WTC11 (cell line): ENCODE data around the gene RNF212B. TPM values are rescaled to one million over a fixed set of nuclear protein-coding genes. Genes with fewer than 3 reads are reported as not detected.
"Not testable (repeated sequence)": the region's sequence is repeated elsewhere in the genome, so short reads cannot be mapped to it uniquely, and the experiment has no call there.

ENCODE experiments used
- ATAC-seq: fragments of 200-7000 bp; cut with Tn5 transposase; 2 replicates; pipeline ENCODE4 v1.10.0; 2021; ENCODE audit warnings: mild to moderate bottlenecking, moderate library complexity
- CTCF ChIA-PET: fragments of 300-600 bp; sonication (Branson Sonifier 250); formaldehyde crosslinking; loops from one replicate; lab custom pipeline; 2021; ENCODE audit warnings: antibody characterized with exemption; lab: Charles Lee
- POLR2A ChIA-PET: fragments of 350-600 bp; sonication (Branson Sonifier 250); formaldehyde crosslinking; loops from one replicate; lab custom pipeline; 2021; ENCODE audit warnings: antibody characterized with exemption; lab: Charles Lee
- DNase-seq: peaks from one replicate; pipeline ENCODE4 v3.0.0; 2021; ENCODE audit warnings: low spot score
- H3K27ac Mint-ChIP-seq: 2 replicates; pipeline ENCODE4 v1.8.0; 2021; ENCODE audit warnings: mixed read lengths
- H3K27me3 Mint-ChIP-seq: 2 replicates; pipeline ENCODE4 v1.8.0; 2021; ENCODE audit warnings: low read depth, mild to moderate bottlenecking, moderate library complexity, mixed read lengths
- H3K36me3 Mint-ChIP-seq: 2 replicates; pipeline ENCODE4 v1.8.0; 2021; ENCODE audit warnings: mixed read lengths
- H3K4me1 Mint-ChIP-seq: 2 replicates; pipeline ENCODE4 v1.8.0; 2022; ENCODE audit warnings: mixed read lengths
- H3K4me3 Mint-ChIP-seq: 2 replicates; pipeline ENCODE4 v1.8.0; 2021; ENCODE audit warnings: mild to moderate bottlenecking, moderate library complexity, mixed read lengths
- H3K9me3 Mint-ChIP-seq: 2 replicates; pipeline ENCODE4 v1.8.0; 2021; ENCODE audit warnings: mixed read lengths
- CREB1 ChIP-seq: sonication (generic); formaldehyde crosslinking; IDR thresholded peaks from 2 replicates; pipeline ENCODE4 v1.8.0; 2023; ENCODE audit warnings: mild to moderate bottlenecking, missing genetic modification reagents
- ETV6 ChIP-seq: sonication (generic); formaldehyde crosslinking; IDR thresholded peaks from 2 replicates; pipeline ENCODE4 v1.8.1; 2022; ENCODE audit warnings: mild to moderate bottlenecking, missing genetic modification reagents
- KAT7 ChIP-seq: sonication (generic); formaldehyde crosslinking; IDR thresholded peaks from 2 replicates; pipeline ENCODE4 v1.8.1; 2023; ENCODE audit warnings: missing genetic modification reagents, mild to moderate bottlenecking, borderline replicate concordance
- MXD4 ChIP-seq: fragments of 250-450 bp; sonication (Bioruptor Pico); IDR thresholded peaks from 2 replicates; pipeline ENCODE4 v1.8.0; 2021; ENCODE audit warnings: mild to moderate bottlenecking, moderate library complexity, borderline replicate concordance
- NFATC4 ChIP-seq: fragments of 250-450 bp; sonication (Bioruptor Pico); IDR thresholded peaks from 2 replicates; pipeline ENCODE4 v1.9.0; 2021; ENCODE audit warnings: mild to moderate bottlenecking
- NR3C1 ChIP-seq: sonication (generic); formaldehyde crosslinking; conservative IDR thresholded peaks from 2 replicates; pipeline ENCODE4 v1.8.1; 2023; ENCODE audit warnings: low read depth, mild to moderate bottlenecking, missing genetic modification reagents
- PRRX2 ChIP-seq: fragments of 250-450 bp; sonication (Bioruptor Pico); IDR thresholded peaks from 2 replicates; pipeline ENCODE4 v1.8.0; 2021; ENCODE audit warnings: mild to moderate bottlenecking
- RORB ChIP-seq: fragments of 250-450 bp; sonication (Bioruptor Pico); IDR thresholded peaks from 2 replicates; pipeline ENCODE4 v1.9.0; 2021; ENCODE audit warnings: mild to moderate bottlenecking
- SMAD3 ChIP-seq: sonication (generic); formaldehyde crosslinking; IDR thresholded peaks from 2 replicates; pipeline ENCODE4 v1.8.0; 2022; ENCODE audit warnings: missing genetic modification reagents, mild to moderate bottlenecking, borderline replicate concordance
- SP1 ChIP-seq: sonication (generic); formaldehyde crosslinking; conservative IDR thresholded peaks from 2 replicates; pipeline ENCODE4 v1.8.1; 2022; ENCODE audit warnings: missing genetic modification reagents
- TCF7 ChIP-seq: sonication (generic); formaldehyde crosslinking; IDR thresholded peaks from 2 replicates; pipeline ENCODE4 v1.8.0; 2022; ENCODE audit warnings: mild to moderate bottlenecking, low read depth, missing genetic modification reagents, moderate library complexity
- ZBTB21 ChIP-seq: sonication (generic); formaldehyde crosslinking; IDR thresholded peaks from 2 replicates; pipeline ENCODE4 v1.8.1; 2023; ENCODE audit warnings: mild to moderate bottlenecking, missing genetic modification reagents, borderline replicate concordance
- ZNF121 ChIP-seq: sonication (generic); formaldehyde crosslinking; IDR thresholded peaks from 2 replicates; pipeline ENCODE4 v1.8.0; 2023; ENCODE audit warnings: missing genetic modification reagents
- ZNF219 ChIP-seq: sonication (generic); formaldehyde crosslinking; IDR thresholded peaks from 2 replicates; pipeline ENCODE4 v1.8.0; 2023; ENCODE audit warnings: missing genetic modification reagents, mild to moderate bottlenecking, borderline replicate concordance
- ZNF396 ChIP-seq: fragments of 250-450 bp; sonication (Bioruptor Pico); IDR thresholded peaks from 2 replicates; pipeline ENCODE4 v1.8.0; 2021; ENCODE audit warnings: mild to moderate bottlenecking, moderate library complexity, borderline replicate concordance
- total RNA-seq: library from RNA; stranded (reverse); gene quantifications from 3 replicates; pipeline ENCODE4 v1.2.3, GENCODE V29; 2021
- TF ChIP-seq, protein P1 (sequence below): sonication (generic); formaldehyde crosslinking; IDR thresholded peaks from 2 replicates; pipeline ENCODE4 v1.8.0; 2022; ENCODE audit warnings: missing genetic modification reagents
- TF ChIP-seq, protein P2 (sequence below): fragments of 200-600 bp; IDR thresholded peaks from 2 replicates; pipeline ENCODE4 v1.8.0; 2022; ENCODE audit warnings: antibody characterized with exemption
- TF ChIP-seq, protein P3 (sequence below): sonication (generic); formaldehyde crosslinking; IDR thresholded peaks from 2 replicates; pipeline ENCODE4 v1.8.1; 2022; ENCODE audit warnings: missing genetic modification reagents, borderline replicate concordance
- TF ChIP-seq, protein P4 (sequence below): sonication (generic); formaldehyde crosslinking; IDR thresholded peaks from 2 replicates; pipeline ENCODE4 v1.8.1; 2023; ENCODE audit warnings: mild to moderate bottlenecking, missing genetic modification reagents, moderate library complexity
- TF ChIP-seq, protein P5 (sequence below): sonication (generic); formaldehyde crosslinking; IDR thresholded peaks from 2 replicates; pipeline ENCODE4 v1.8.0; 2023; ENCODE audit warnings: missing genetic modification reagents
- TF ChIP-seq, protein P6 (sequence below): sonication (generic); formaldehyde crosslinking; conservative IDR thresholded peaks from 2 replicates; pipeline ENCODE4 v1.8.1; 2022; ENCODE audit warnings: mild to moderate bottlenecking, missing genetic modification reagents

The RNF212B gene
- total RNA-seq, 1 experiment from 2014 or later = 0.46 TPM

DNA sequence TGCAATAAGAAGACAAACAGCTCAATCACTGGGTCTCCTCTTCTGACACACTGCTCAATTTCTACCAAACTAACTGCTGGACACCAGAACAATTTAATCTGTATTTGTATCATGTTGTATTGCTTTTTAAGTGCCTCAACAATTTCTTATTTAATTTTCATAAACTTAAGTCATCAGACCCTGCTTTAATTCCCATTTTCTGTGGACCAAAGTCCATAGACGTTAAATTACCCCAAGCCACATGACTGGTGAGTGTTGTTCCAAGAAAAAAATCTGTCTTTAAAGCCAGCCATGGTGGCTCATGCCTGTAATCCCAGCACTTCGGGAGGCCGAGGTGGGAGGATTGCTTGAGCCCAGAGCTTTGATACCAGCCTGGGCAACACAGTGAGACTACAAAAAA, 39.5 kb downstream of the RNF212B start:
- DNase-seq = no peak
- Mint-ChIP-seq H3K27ac (no peak overlapping the region), H3K4me3 (no peak overlapping the region), H3K9me3 (no peaks in the 10 kb centered on the region), H3K36me3 (no peaks in the 10 kb centered on the region), H3K4me1 (peaks cover 19% of the 10 kb centered on the region), H3K27me3 (peaks cover 87% of the 10 kb centered on the region)
- TF ChIP-seq, protein P1, sequence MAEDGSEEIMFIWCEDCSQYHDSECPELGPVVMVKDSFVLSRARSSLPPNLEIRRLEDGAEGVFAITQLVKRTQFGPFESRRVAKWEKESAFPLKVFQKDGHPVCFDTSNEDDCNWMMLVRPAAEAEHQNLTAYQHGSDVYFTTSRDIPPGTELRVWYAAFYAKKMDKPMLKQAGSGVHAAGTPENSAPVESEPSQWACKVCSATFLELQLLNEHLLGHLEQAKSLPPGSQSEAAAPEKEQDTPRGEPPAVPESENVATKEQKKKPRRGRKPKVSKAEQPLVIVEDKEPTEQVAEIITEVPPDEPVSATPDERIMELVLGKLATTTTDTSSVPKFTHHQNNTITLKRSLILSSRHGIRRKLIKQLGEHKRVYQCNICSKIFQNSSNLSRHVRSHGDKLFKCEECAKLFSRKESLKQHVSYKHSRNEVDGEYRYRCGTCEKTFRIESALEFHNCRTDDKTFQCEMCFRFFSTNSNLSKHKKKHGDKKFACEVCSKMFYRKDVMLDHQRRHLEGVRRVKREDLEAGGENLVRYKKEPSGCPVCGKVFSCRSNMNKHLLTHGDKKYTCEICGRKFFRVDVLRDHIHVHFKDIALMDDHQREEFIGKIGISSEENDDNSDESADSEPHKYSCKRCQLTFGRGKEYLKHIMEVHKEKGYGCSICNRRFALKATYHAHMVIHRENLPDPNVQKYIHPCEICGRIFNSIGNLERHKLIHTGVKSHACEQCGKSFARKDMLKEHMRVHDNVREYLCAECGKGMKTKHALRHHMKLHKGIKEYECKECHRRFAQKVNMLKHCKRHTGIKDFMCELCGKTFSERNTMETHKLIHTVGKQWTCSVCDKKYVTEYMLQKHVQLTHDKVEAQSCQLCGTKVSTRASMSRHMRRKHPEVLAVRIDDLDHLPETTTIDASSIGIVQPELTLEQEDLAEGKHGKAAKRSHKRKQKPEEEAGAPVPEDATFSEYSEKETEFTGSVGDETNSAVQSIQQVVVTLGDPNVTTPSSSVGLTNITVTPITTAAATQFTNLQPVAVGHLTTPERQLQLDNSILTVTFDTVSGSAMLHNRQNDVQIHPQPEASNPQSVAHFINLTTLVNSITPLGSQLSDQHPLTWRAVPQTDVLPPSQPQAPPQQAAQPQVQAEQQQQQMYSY (CRISPR knock-in tag) = no peak
- TF ChIP-seq ZBTB21 (no peak), ZNF121 (CRISPR knock-in tag) (no peak), TCF7 (CRISPR knock-in tag) (no peak), CREB1 (CRISPR knock-in tag) (no peak), NFATC4 (no peak), KAT7 (CRISPR knock-in tag) (no peak), ETV6 (no peak), SMAD3 (CRISPR knock-in tag) (no peak)
- TF ChIP-seq, protein P2, sequence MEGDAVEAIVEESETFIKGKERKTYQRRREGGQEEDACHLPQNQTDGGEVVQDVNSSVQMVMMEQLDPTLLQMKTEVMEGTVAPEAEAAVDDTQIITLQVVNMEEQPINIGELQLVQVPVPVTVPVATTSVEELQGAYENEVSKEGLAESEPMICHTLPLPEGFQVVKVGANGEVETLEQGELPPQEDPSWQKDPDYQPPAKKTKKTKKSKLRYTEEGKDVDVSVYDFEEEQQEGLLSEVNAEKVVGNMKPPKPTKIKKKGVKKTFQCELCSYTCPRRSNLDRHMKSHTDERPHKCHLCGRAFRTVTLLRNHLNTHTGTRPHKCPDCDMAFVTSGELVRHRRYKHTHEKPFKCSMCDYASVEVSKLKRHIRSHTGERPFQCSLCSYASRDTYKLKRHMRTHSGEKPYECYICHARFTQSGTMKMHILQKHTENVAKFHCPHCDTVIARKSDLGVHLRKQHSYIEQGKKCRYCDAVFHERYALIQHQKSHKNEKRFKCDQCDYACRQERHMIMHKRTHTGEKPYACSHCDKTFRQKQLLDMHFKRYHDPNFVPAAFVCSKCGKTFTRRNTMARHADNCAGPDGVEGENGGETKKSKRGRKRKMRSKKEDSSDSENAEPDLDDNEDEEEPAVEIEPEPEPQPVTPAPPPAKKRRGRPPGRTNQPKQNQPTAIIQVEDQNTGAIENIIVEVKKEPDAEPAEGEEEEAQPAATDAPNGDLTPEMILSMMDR = no peak
- TF ChIP-seq, protein P3, sequence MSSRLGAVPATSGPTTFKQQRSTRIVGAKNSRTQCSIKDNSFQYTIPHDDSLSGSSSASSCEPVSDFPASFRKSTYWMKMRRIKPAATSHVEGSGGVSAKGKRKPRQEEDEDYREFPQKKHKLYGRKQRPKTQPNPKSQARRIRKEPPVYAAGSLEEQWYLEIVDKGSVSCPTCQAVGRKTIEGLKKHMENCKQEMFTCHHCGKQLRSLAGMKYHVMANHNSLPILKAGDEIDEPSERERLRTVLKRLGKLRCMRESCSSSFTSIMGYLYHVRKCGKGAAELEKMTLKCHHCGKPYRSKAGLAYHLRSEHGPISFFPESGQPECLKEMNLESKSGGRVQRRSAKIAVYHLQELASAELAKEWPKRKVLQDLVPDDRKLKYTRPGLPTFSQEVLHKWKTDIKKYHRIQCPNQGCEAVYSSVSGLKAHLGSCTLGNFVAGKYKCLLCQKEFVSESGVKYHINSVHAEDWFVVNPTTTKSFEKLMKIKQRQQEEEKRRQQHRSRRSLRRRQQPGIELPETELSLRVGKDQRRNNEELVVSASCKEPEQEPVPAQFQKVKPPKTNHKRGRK (CRISPR knock-in tag) = no peak
- no peak for ATAC-seq
- CTCF ChIA-PET = interaction anchor here (0.6 to 1.7 kb wide), 4 partner anchors 18 to 207 kb away, joined by 3 to 12 read pairs (median 4); no protein-coding TSS in a partner anchor
- POLR2A ChIA-PET = interaction anchor here (1.0 to 1.9 kb wide), 2 partner anchors 9 to 182 kb away, joined by 3 to 4 read pairs; partner anchors contain the start of genes ACIN1, C14orf119 and HOMEZ

DNA sequence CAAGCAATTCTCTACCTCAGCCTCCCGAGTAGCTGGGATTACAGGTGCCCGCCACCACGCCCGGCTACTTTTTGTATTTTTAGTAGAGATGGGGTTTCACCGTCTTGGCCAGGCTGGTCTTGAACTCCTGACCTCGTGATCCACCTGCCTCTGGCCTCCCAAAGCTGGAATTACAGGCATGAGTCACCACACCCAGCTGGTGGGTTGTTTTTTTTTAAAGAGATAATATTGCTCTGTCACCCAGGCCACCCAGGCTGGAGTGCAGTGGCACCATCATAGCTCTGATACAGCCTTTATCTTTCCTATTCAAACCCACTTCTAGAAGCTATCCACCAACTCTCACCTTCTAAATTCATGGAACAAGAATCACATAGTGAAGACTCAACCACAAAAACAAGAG, 40.2 kb downstream of the RNF212B start:
- H3K27me3 Mint-ChIP-seq = peaks cover 79% of the 10 kb centered on the region
- not testable (repeated sequence) for H3K27ac Mint-ChIP-seq, H3K9me3 Mint-ChIP-seq, H3K36me3 Mint-ChIP-seq, H3K4me3 Mint-ChIP-seq, ATAC-seq, DNase-seq
- ChIA-PET POLR2A (interaction anchor here (1.9 kb wide), 1 partner anchor 9 kb away, joined by 4 read pairs; the partner anchor contains the start of gene HOMEZ), CTCF (interaction anchor here (0.8 kb wide), 1 partner anchor 16 kb away, joined by 3 read pairs; no protein-coding TSS in a partner anchor)
- peaks cover 19% of the 10 kb centered on the region for H3K4me1 Mint-ChIP-seq

DNA sequence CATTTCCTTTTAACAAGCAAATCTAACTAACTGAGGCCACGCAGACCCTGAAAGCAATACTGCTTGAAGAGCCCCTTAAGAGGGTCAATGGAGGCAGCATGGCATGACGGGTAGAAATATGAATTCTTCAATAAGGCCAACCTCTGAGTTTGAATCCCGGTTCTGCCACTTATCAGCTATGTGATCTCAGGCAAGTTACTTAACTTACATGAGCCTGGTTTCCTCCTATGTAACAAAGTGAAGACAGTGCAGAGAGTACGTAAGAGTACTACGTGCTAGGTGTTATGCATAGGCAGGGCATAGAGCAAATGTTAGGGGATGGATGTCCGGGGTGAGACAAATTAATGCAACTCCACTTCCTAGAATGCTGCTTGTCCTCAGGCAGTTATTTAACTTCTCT, 43.5 kb downstream of the RNF212B start:
- Mint-ChIP-seq H3K36me3 (no peaks in the 10 kb centered on the region), H3K4me1 (peaks cover 26% of the 10 kb centered on the region), H3K27me3 (peaks cover 63% of the 10 kb centered on the region), H3K27ac (no peak overlapping the region), H3K4me3 (no peak overlapping the region), H3K9me3 (no peaks in the 10 kb centered on the region)
- TF ChIP-seq ZNF219 = no peak
- no peak for TF ChIP-seq NR3C1 (CRISPR knock-in tag)
- TF ChIP-seq, protein P4, sequence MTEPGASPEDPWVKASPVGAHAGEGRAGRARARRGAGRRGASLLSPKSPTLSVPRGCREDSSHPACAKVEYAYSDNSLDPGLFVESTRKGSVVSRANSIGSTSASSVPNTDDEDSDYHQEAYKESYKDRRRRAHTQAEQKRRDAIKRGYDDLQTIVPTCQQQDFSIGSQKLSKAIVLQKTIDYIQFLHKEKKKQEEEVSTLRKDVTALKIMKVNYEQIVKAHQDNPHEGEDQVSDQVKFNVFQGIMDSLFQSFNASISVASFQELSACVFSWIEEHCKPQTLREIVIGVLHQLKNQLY (CRISPR knock-in tag) = no peak
- TF ChIP-seq, protein P5, sequence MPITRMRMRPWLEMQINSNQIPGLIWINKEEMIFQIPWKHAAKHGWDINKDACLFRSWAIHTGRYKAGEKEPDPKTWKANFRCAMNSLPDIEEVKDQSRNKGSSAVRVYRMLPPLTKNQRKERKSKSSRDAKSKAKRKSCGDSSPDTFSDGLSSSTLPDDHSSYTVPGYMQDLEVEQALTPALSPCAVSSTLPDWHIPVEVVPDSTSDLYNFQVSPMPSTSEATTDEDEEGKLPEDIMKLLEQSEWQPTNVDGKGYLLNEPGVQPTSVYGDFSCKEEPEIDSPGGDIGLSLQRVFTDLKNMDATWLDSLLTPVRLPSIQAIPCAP (CRISPR knock-in tag) = no peak
- no peak for TF ChIP-seq PRRX2 (CRISPR knock-in tag)
- TF ChIP-seq MXD4 (CRISPR knock-in tag) = no peak
- TF ChIP-seq, protein P6, sequence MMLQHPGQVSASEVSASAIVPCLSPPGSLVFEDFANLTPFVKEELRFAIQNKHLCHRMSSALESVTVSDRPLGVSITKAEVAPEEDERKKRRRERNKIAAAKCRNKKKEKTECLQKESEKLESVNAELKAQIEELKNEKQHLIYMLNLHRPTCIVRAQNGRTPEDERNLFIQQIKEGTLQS = no peak
- TF ChIP-seq, protein P2 = no peak
- TF ChIP-seq SP1 (CRISPR knock-in tag) = no peak
- no peak for TF ChIP-seq ZNF396 (CRISPR knock-in tag)
- no peak for TF ChIP-seq RORB (CRISPR knock-in tag)
- ChIA-PET POLR2A (no interaction called here), CTCF (interaction anchor here (1.2 to 2.7 kb wide), 3 partner anchors 13 to 186 kb away, joined by 3 to 27 read pairs (median 3); partner anchors contain the start of gene ACIN1)
- ATAC-seq = no peak
- no peak for DNase-seq
